ENCODE measurements around the gene MRS2. TPM values are rescaled to one million over a fixed set of nuclear protein-coding genes. Genes with fewer than 3 reads are reported as not detected.

MRS2 gene
- total and polyA plus RNA-seq, 2 donors (not counting 3 experiments of a cell fraction or from before 2014, with no cell fraction given), result 12.1 to 21.1 TPM

- no peak for FAIRE-seq
- no peak overlapping the region for H3K4me2 ChIP-seq (ENCODE audit: insufficient read depth, low read length)
- no peaks in the 10 kb centered on the region for H3K4me1 ChIP-seq (ENCODE audit: control insufficient read depth, extremely low read depth, insufficient read depth, low read length)
- no peaks in the 10 kb centered on the region for H3K9me3 ChIP-seq (replicated peaks; ENCODE audit: control insufficient read depth, insufficient read depth, low read length)
- ChIA-PET POLR2A (no interaction called here), CTCF (interaction anchor here (0.8 to 1.0 kb wide), 2 partner anchors 11 to 152 kb away, joined by 3 read pairs; no protein-coding TSS in a partner anchor)
- DNase-seq (ENCODE audit: low read depth, low spot score), result no peak
- H3K9me1 ChIP-seq (replicated peaks; ENCODE audit: control insufficient read depth, extremely low read depth, insufficient read depth, low read length), result no peaks in the 10 kb centered on the region
- H3K27me3 ChIP-seq (ENCODE audit: control insufficient read depth in 2 of 2, insufficient read depth in 2 of 2, low read length in 2 of 2), result no peaks in the 10 kb centered on the region
- no peak overlapping the region for H3K4me3 ChIP-seq (replicated peaks in 1 of 3; ENCODE audit: insufficient read depth in 1 of 3, low read depth in 1 of 3, low read length in 3 of 3)
- H3K9ac ChIP-seq (replicated peaks; ENCODE audit: extremely low read depth, insufficient read depth, low read length), result no peak overlapping the region
- no peak overlapping the region for H2AFZ ChIP-seq (ENCODE audit: low read depth, low read length)
- BruUV-seq (replicated peaks), result no TSS peak
- TF ChIP-seq MAX (IDR thresholded peaks at IDR 0.05; ENCODE audit: insufficient read depth, insufficient read length), result no peak
- no peak for TF ChIP-seq FOS (IDR thresholded peaks at IDR 0.05; ENCODE audit: borderline replicate concordance, insufficient read depth, low read length)
- TF ChIP-seq POLR2A (IDR thresholded peaks at IDR 0.05; ENCODE audit: low read depth, low read length), result no peak
- TF ChIP-seq JUN (IDR thresholded peaks at IDR 0.05; ENCODE audit: borderline replicate concordance, insufficient read depth, insufficient read length, low read depth), result no peak
- TF ChIP-seq MYC (IDR thresholded peaks at IDR 0.05; ENCODE audit: low read depth, low read length), result no peak
- dilution Hi-C loops (cut with MboI; ENCODE audit: extremely low pct_ligation_motif_present, low sequenced_read_pairs), result no loop called here
- no peaks in the 10 kb centered on the region for H4K20me1 ChIP-seq (replicated peaks; ENCODE audit: control insufficient read depth, extremely low read depth, insufficient read depth, low read length)
- intact Hi-C loops (cut with micrococcal nuclease), result no loop called here
- H3K79me2 ChIP-seq (ENCODE audit: control insufficient read depth, insufficient read depth, low read length), result no peaks in the 10 kb centered on the region
- no peak overlapping the region for H3K27ac ChIP-seq (ENCODE audit: insufficient read depth, low read depth, low read length)
- peaks cover 0 to 8% of the 10 kb centered on the region in 2 experiments for H3K36me3 ChIP-seq (ENCODE audit: control insufficient read depth in 2 of 2, extremely low read depth in 1 of 2, insufficient read depth in 2 of 2, low read length in 2 of 2)
Observed at GRCh38 chr6:24429146-24429545, 26.4 kb downstream of the MRS2 start.

GRCh38 chr6:24430086-24430485 lies 27.4 kb downstream of the MRS2 start:
- no peak for DNase-seq (ENCODE audit: low read depth, low spot score)
- no TSS peak for BruUV-seq (replicated peaks)
- CTCF ChIA-PET, result interaction anchor here (0.7 to 1.7 kb wide), 11 partner anchors 10 to 588 kb away, joined by 3 to 10 read pairs (median 3); no protein-coding TSS in a partner anchor

More at GRCh38 chr6:24430086-24430485, 27.4 kb downstream of the MRS2 start:
- no peaks in the 10 kb centered on the region for H3K9me3 ChIP-seq (replicated peaks; ENCODE audit: control insufficient read depth, insufficient read depth, low read length)
- dilution Hi-C loops (cut with MboI; ENCODE audit: extremely low pct_ligation_motif_present, low sequenced_read_pairs), result no loop called here
- H2AFZ ChIP-seq (ENCODE audit: low read depth, low read length), result no peak overlapping the region
- H3K36me3 ChIP-seq (ENCODE audit: control insufficient read depth in 2 of 2, extremely low read depth in 1 of 2, insufficient read depth in 2 of 2, low read length in 2 of 2), result peaks cover 0 to 4% of the 10 kb centered on the region in 2 experiments
- no peaks in the 10 kb centered on the region for H3K9me1 ChIP-seq (replicated peaks; ENCODE audit: control insufficient read depth, extremely low read depth, insufficient read depth, low read length)
- no peaks in the 10 kb centered on the region for H3K79me2 ChIP-seq (ENCODE audit: control insufficient read depth, insufficient read depth, low read length)
- POLR2A ChIA-PET, result no interaction called here
- H4K20me1 ChIP-seq (replicated peaks; ENCODE audit: control insufficient read depth, extremely low read depth, insufficient read depth, low read length), result no peaks in the 10 kb centered on the region
- FAIRE-seq, result no peak
- H3K4me1 ChIP-seq (ENCODE audit: control insufficient read depth, extremely low read depth, insufficient read depth, low read length), result no peaks in the 10 kb centered on the region
- TF ChIP-seq MAX (IDR thresholded peaks at IDR 0.05; ENCODE audit: insufficient read depth, insufficient read length) (no peak), EZH2 (IDR thresholded peaks at IDR 0.05; ENCODE audit: borderline replicate concordance, low read depth, low read length, severe bottlenecking) (no peak)
- H3K9ac ChIP-seq (replicated peaks; ENCODE audit: extremely low read depth, insufficient read depth, low read length), result no peak overlapping the region
- intact Hi-C loops (cut with micrococcal nuclease), result loop anchor here (2.0 to 5.0 kb wide), 2 partner anchors 152 to 337 kb away; no protein-coding TSS in a partner anchor
- H3K27ac ChIP-seq (ENCODE audit: insufficient read depth, low read depth, low read length), result no peak overlapping the region
- H3K4me2 ChIP-seq (ENCODE audit: insufficient read depth, low read length), result no peak overlapping the region
- no peak overlapping the region for H3K4me3 ChIP-seq (replicated peaks in 1 of 3; ENCODE audit: insufficient read depth in 1 of 3, low read depth in 1 of 3, low read length in 3 of 3)
- no peaks in the 10 kb centered on the region for H3K27me3 ChIP-seq (ENCODE audit: control insufficient read depth in 2 of 2, insufficient read depth in 2 of 2, low read length in 2 of 2)
